ENCODE measurements around the gene HDAC4. TPM values are rescaled to one million over a fixed set of nuclear protein-coding genes. Genes with fewer than 3 reads are reported as not detected.

HDAC4 gene
- total and polyA plus RNA-seq, 2 of the 4 experiments (the other 2 are of a cell fraction) = 4.1 to 7.2 TPM

- Histone ChIP-seq H3K4ac (ENCODE audit: low read depth, low read length) (no peak overlapping the region), H3K23ac (ENCODE audit: low read depth, low read length) (no peak overlapping the region), H3K9me1 (ENCODE audit: insufficient read depth, low read length) (no peaks in the 10 kb centered on the region; the same call in 1 of the 2 replicates), H3K9me3 (ENCODE audit: control insufficient read depth, insufficient read depth, low read length) (peaks cover 9% of the 10 kb centered on the region), H3K36me3 (ENCODE audit: control insufficient read depth, insufficient read depth, low read length) (peaks cover 54% of the 10 kb centered on the region), H4K8ac (ENCODE audit: low read depth in 2 of 2, low read length in 2 of 2) (no peak overlapping the region), H4K5ac (ENCODE audit: low read depth, low read length) (no peak overlapping the region), H3K27me3 (ENCODE audit: control insufficient read depth, insufficient read depth, low read length) (no peaks in the 10 kb centered on the region), H2AK5ac (ENCODE audit: low read depth, low read length) (no peak overlapping the region), H2BK20ac (ENCODE audit: low read depth, low read length) (no peak overlapping the region), H3K4me3 (ENCODE audit: insufficient read depth, low read depth, low read length) (no peak overlapping the region), H4K20me1 (ENCODE audit: insufficient read depth, low read length) (no peaks in the 10 kb centered on the region; the same call in 1 of the 2 replicates), H3K4me2 (ENCODE audit: low read depth, low read length) (no peak overlapping the region), H3K18ac (ENCODE audit: low read depth, low read length) (no peak overlapping the region), H2BK5ac (ENCODE audit: low read depth, low read length, poor library complexity, severe bottlenecking) (no peak overlapping the region), H2BK15ac (ENCODE audit: low read depth, low read length) (no peak overlapping the region), H3K14ac (replicated peaks; ENCODE audit: low read depth, low read length) (no peak overlapping the region), H3K9ac (ENCODE audit: low read depth, low read length) (no peak overlapping the region), H4K91ac (ENCODE audit: insufficient read depth, low read depth, low read length) (no peak overlapping the region), H3K27ac (ENCODE audit: insufficient read depth, low read length) (no peak overlapping the region), H2AK9ac (replicated peaks; ENCODE audit: low read depth, low read length, poor library complexity) (peak overlapping the region; percentile 16), H2BK120ac (ENCODE audit: low read depth, low read length) (no peak overlapping the region), H3K79me1 (ENCODE audit: low read depth in 1 of 2, low read length in 2 of 2) (no peaks in the 10 kb centered on the region; a peak in 1 of 4 replicates), H2AFZ (replicated peaks; ENCODE audit: low read length, poor library complexity) (no peak overlapping the region), H3K4me1 (ENCODE audit: control insufficient read depth, insufficient read depth, low read length) (no peaks in the 10 kb centered on the region), H3K56ac (ENCODE audit: extremely low read depth, insufficient read depth, low read length) (no peak overlapping the region)
- no TSS peak for BruUV-seq (replicated peaks)
- ChIA-PET POLR2A (ENCODE audit: unreplicated experiment) (no interaction called here), CTCF (no interaction called here)
- ATAC-seq (ENCODE audit: low read depth) (no peak), DNase-seq (no peak)
- in situ Hi-C loops (cut with MboI; ENCODE audit: low sequenced_read_pairs) (no loop called here), dilution Hi-C loops (cut with HindIII; ENCODE audit: low sequenced_read_pairs, unreplicated experiment) (no loop called here), intact Hi-C loops (cut with micrococcal nuclease) (no loop called here)
- WGBS, 2 experiments (ENCODE audit: extremely low coverage in 2 of 2, insufficient read length in 1 of 2) = 95% methylated on average over 13 of the region's 20 CpGs; no CpG with 5 or more reads in 1 of the 2 experiments
- TF ChIP-seq SMC3 (IDR thresholded peaks at IDR 0.05; ENCODE audit: low read depth, low read length) (no peak), CTCF (conservative IDR thresholded peaks at IDR 0.05; ENCODE audit: low read depth, low read length) (no peak), RAD21 (IDR thresholded peaks at IDR 0.05; ENCODE audit: low read length) (no peak), RCOR1 (IDR thresholded peaks at IDR 0.05; ENCODE audit: insufficient replicate concordance, low read length) (no peak), CHD1 (IDR thresholded peaks at IDR 0.05; ENCODE audit: low read depth, low read length) (no peak), CEBPB (IDR thresholded peaks at IDR 0.05; ENCODE audit: low read depth, low read length) (no peak), POLR2A (IDR thresholded peaks at IDR 0.05; ENCODE audit: low read depth, low read length) (no peak), MXI1 (IDR thresholded peaks at IDR 0.05; ENCODE audit: borderline replicate concordance, low read depth, low read length) (no peak), NFE2L2 (IDR thresholded peaks at IDR 0.05; ENCODE audit: low read depth, low read length) (no peak), MAZ (IDR thresholded peaks at IDR 0.05; ENCODE audit: borderline replicate concordance, low read depth, low read length) (no peak), MAFK (IDR thresholded peaks at IDR 0.05; ENCODE audit: low read depth, low read length) (no peak), FOS (IDR thresholded peaks at IDR 0.05; ENCODE audit: low read depth, low read length) (no peak), ELK1 (IDR thresholded peaks at IDR 0.05; ENCODE audit: borderline replicate concordance, low read depth, low read length) (no peak), USF2 (IDR thresholded peaks at IDR 0.05; ENCODE audit: low read depth, low read length) (no peak), RFX5 (IDR thresholded peaks at IDR 0.05; ENCODE audit: low read depth, low read length) (no peak)
These were observed 214.1 kb downstream of the HDAC4 start for GRCh38 chr2:239186516-239187357.

Data from IMR-90 (cell line).